LNCaP clone FGC (cell line): Measurements from ENCODE around the gene BACE1-AS.

Source experiments
- DNase-seq: peaks from one replicate; pipeline ENCODE4 v3.0.0-alpha.2; 2011; ENCODE audit warnings: low read depth
- H3K4me3 ChIP-seq: 2 replicates; pipeline ENCODE4 v1.5.1; 2011; ENCODE audit warnings: mild to moderate bottlenecking, low read depth, low read length, control low read depth
- CTCF ChIP-seq: IDR thresholded peaks from 2 replicates; pipeline ENCODE4 v1.5.1; 2012; ENCODE audit warnings: mild to moderate bottlenecking; ENCODE audit not compliant: control insufficient read depth, insufficient read depth; ENCODE audit errors: extremely low read depth

The BACE1-AS gene

GRCh38 chr11:117287668-117288067 is 3.5 kb upstream of the BACE1-AS start:
- TF ChIP-seq CTCF = no peak
- no peak overlapping the region for H3K4me3 ChIP-seq
- DNase-seq = no peak

- no peak for TF ChIP-seq CTCF
- DNase-seq = no peak
- no peak overlapping the region for H3K4me3 ChIP-seq
These were observed 1.4 kb upstream of the BACE1-AS start for GRCh38 chr11:117289795-117290194.

- no peak for DNase-seq
- no peak for TF ChIP-seq CTCF
- H3K4me3 ChIP-seq = no peak overlapping the region
These were observed 1.5 kb downstream of the BACE1-AS start for GRCh38 chr11:117292616-117293015.

GRCh38 chr11:117295438-117296137 is 4.4 kb downstream of the BACE1-AS start:
- no peak overlapping the region for H3K4me3 ChIP-seq
- DNase-seq = no peak
- no peak for TF ChIP-seq CTCF

- TF ChIP-seq CTCF = no peak
- no peak for DNase-seq
- no peak overlapping the region for H3K4me3 ChIP-seq
These were observed 5.7 kb downstream of the BACE1-AS start for GRCh38 chr11:117296881-117297280.

- no peak for TF ChIP-seq CTCF
- no peak for DNase-seq
These were observed 7.0 kb downstream of the BACE1-AS start for GRCh38 chr11:117298195-117298594.

More at GRCh38 chr11:117298195-117298594, 7.0 kb downstream of the BACE1-AS start:
- no peak overlapping the region for H3K4me3 ChIP-seq
